CD4-positive, alpha-beta T cell treated with Interleukin-2 at 100 ng/mL for 4 hours (primary cell): Measurements from ENCODE around the gene PLCG2.

Experiments
- DNase-seq: peaks from one replicate; pipeline ENCODE4 v3.0.0-alpha.2; 2020; ENCODE audit warnings: low spot score

PLCG2 gene

DNA sequence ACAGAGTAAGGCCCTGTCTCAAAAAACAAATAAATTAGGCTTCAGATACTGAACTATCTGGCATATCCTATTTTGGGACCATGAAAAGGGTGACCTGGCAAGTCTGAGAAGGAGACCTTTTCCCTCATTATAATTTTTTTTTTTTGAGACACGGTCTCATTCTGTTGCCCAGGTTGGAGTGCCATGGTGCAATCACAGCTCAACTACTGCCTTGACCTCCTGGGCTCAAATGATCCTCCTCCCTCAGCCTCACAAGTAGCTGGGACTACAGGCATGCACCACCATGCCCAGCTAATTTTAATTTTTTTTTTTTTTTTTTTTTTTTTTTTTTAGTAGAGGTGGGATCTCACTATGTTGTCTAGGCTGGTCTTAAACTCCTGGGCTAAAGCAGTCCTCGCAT lies 37.3 kb downstream of the PLCG2 start:
- no peak for DNase-seq

GRCh38 chr16:81816793-81817210 lies 37.7 kb downstream of the PLCG2 start:
- no peak for DNase-seq

DNA sequence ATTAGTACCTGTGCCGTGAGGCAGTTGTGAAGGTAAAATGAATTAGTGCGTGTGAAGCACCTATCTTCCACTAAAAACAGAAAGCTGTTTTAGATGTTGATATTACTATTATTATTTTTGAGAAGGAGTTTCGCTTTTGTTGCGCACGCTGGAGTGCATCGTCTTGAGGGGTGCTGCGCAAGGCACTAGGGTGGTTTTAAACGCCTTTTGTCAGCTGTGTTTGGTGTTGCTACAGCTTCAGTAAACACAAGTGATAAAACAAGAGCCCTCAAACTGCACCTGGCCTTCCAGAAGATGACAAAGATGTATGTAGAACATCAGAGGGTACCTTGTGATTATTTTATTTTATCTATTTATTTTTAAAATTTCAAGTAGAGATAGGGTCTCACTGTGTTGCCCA lies 38.2 kb downstream of the PLCG2 start:
- peak; percentile 20 for DNase-seq

GRCh38 chr16:81817789-81818567 lies 38.9 kb downstream of the PLCG2 start:
- DNase-seq = peak; percentile 18

DNA sequence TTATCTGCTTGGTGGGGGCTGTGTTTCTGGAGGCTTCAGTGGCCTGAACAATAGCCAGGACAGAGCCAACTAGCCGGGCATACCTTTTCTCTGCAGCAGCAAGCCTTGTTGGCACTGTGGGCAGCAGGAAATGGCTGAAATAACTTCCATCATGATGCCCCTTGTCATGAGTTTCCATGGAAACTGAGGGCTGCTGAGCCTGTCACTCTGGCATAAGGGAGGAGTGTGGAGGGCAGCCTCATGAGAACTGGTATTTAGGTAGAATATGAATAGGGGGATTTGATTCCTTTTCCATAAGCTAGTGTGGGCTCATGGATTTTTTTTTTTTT lies 39.4 kb downstream of the PLCG2 start:
- no peak for DNase-seq

GRCh38 chr16:81818905-81819304 lies 39.8 kb downstream of the PLCG2 start:
- DNase-seq = no peak

DNA sequence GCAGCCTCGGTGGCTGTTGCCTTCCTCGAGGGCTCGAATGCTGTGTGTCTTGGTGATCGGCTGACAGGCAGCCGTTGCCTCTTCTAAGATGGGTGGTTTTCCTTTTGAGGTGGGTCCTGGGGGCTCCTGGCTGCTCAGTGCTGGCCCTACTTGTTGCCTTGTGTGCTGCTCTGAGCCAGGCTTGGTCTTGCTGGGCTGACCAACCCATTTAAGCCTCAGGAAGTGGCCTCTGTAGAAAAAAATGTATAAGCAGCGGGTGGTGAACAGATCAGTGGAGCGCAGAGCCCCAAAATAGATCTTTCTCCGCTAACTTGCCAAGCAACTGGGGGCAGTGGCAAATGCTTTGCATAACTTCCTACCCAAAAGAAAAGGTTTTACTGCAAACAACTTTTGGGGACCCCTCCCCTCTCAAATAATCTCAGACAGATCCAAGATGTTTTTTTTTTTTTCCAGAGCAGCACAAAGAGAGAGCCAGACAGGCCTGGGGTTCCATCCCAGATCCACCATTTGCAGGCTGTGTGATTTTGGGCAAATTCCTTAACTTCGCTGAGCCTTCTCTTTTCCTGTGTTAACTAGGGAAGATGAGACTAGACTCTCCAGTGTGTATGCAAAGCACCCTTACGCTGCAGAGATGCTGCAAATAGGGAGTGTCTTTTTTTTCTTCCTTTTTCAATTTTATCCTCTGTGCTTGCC lies 42.5 kb downstream of the PLCG2 start:
- DNase-seq = no peak

DNA sequence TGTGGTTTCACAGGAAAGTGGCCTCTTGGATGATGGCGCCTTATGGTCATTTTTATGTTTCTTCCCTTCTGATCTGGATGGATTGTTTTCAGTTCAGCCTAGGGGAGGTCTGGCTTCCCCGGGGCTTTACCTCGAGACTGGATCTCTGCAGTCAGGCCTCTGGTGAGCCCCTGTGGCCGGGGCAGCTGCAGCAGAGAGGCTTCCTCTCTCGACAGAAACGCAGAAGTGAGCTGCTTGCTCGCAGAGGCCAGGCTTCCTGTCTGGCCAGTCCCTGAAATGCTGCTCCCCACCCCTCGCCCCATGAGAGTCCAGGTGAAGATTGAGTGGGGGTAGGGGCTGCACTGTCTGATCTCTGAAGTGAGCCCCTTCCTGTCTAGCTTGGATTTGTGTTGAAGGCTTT lies 44.0 kb downstream of the PLCG2 start:
- no peak for DNase-seq

GRCh38 chr16:81823734-81824133 lies 44.6 kb downstream of the PLCG2 start:
- DNase-seq = no peak

GRCh38 chr16:81826523-81826922 lies 47.4 kb downstream of the PLCG2 start:
- no peak for DNase-seq

- DNase-seq = no peak
These were observed 51.9 kb downstream of the PLCG2 start for GRCh38 chr16:81830845-81831540.

DNA sequence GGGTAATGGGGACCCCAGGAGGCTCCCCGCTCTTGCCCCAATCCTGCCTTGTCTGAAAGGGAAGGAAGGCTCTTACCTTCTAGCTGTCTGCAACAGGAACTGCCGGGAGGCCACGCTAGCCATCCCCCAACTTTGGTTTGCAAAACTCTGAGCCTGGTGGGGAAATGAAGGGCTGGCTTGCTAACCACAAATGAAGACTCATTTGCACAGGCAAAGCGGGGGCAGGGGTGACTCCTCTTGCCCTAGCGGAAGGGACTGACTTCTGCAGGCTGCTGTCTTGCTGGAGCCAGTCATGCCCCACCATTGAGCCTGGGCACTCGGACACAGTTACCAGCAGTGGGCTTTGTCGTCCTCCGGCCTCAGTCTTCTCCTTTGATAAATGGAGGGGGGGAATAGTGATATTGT lies 52.6 kb downstream of the PLCG2 start:
- DNase-seq = peak; percentile 47

DNA sequence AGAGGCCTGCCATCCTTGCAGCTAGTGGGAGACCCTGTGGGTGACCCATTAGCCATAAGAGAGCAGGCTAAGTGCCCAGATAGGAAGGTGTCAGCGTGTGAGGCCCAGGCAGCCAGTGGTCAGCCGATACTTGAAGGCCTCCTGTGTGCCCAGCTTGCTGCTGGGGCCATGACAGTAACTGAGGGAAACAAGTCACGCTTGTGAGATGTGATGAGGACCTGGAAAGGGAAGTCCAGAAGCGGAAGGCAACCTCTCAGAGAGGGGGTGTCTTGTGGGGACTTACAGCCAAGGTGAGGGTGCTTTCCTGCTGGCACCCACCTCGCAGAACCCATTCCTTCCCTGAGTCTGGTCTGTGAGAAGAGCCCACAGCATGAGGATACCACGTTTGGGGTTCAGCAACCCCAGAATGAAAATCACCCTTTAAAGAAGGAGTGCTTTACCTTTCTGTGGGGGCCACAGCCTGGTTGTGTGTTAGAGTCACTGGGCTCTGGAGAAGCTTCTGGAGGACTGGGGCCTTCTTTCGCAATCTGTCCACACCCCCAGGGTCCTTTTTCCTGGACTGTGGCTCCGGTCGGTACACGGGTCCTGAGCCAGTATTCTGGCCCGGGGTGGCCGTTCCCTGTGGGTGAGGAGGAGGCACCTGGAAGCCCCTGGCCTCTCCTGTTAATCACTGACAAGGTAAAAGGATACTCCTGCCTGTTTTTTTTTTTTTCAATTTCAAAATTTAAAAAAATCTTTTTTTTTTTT lies 53.9 kb downstream of the PLCG2 start:
- no peak for DNase-seq

DNA sequence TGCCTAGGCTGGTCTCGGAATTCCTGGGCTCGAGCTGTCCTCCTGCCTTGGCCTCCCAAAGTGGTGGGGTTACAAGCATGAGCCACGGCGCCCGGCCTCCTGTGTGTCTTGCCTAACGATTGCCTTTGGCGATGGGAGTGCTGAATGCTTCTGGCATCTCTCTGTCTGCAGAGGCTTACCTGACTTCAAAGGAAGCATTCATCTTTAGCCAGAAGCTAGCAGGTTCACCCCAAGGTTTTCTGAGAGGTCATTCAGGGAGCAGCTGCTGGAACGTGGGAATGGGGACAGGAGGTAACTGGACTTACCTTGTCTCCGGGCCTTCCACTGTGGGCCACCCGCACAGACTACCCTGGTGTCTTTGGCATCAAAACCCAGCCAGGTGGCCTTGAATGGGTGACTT lies 54.7 kb downstream of the PLCG2 start:
- no peak for DNase-seq

DNA sequence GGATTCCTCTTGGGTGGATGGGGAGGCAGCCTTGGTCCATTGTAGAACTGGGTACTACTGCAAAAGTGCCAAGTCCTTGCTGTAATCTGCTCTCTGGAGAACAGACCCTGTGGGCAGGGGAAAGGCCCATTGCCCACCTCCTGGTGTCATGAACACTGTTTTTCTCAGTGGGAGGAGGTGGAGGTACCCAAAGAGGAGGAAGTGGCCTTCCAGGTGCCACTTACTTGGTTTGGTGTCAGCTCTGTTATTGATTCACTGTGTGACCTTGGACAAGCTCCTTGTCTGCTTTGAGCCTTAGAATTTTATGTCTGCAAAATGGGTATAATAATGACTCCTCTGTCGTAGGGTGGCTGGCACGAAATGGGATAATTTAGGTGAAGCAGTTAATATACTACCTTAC lies 55.8 kb downstream of the PLCG2 start:
- DNase-seq = no peak

DNA sequence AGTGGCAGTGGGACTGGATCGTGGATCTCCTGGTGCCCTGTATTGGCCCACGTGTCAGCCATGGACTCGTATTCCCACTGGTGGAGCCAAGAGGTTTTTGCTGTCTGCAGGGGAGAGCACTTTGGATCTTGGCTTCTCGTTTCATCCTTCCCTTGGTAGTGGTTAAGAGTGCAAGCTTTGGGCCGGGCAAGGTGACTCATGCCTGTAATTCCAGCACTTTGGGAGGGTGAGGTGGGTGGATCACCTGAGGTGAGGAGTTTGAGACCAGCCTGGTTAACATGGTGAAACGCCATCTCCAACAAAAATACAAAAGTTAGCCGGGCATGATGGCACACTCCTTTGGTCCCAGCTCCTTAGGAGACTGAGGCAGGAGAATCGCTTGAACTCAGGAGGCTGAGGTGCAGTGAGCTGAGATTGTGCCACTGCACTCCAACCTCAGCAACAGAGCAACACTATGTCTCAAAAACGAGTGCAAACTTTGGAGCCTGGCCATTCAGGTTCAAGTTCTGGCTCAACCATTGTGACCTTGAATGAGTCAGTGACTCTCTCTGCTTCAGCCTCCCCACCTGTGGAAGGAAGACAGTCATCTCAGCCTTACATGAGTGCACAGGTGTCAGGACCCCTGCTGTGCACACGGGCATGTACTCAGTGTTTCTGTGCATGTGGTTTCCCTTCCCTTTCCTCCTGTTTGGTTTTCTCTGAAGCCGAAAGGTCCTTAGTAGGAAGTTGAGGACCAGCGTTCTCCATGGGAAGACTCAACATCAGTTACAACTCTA lies 57.4 kb downstream of the PLCG2 start:
- DNase-seq = no peak

GRCh38 chr16:81837312-81837751 lies 58.2 kb downstream of the PLCG2 start:
- no peak for DNase-seq

DNA sequence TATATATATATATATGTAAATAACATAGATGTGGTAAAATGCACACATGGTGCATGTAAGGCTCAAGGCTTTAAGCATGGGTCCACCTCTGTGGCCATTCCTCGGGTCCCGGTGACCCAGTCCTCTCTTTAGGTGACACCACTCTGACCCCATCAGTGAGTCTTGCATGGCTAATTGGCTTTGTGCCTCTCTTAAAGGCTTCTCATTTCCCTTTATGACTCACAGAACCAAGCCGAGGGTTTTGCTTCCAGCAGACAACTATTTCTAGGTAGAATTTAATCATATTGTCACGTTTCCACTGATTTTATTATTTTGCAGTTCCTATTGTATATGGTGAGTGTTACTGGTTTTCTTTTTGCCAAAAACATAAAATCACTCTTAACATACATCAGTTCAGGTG lies 59.7 kb downstream of the PLCG2 start:
- no peak for DNase-seq

- peak; percentile 48 for DNase-seq
These were observed 62.6 kb downstream of the PLCG2 start for GRCh38 chr16:81841722-81842121.

GRCh38 chr16:81842564-81843242 lies 63.6 kb downstream of the PLCG2 start:
- no peak for DNase-seq

- DNase-seq = no peak
These were observed 64.1 kb downstream of the PLCG2 start for GRCh38 chr16:81843243-81843582.
